HEK293 (cell line): ENCODE results near the gene UBAC2.
A peak's percentile ranks its signal among the peaks of the same experiment; 100 is the strongest.

ENCODE experiments used
- CTCF ChIA-PET: fragments of 350-600 bp; formaldehyde crosslinking; extraction: SDS; loops from one replicate; lab custom pipeline; 2021; ENCODE audit warnings: antibody characterized with exemption; lab: Yijun Ruan, JAX
- POLR2A ChIA-PET: fragments of 300-600 bp; formaldehyde crosslinking; extraction: SDS; loops from one replicate; lab custom pipeline; 2020; ENCODE audit warnings: antibody characterized with exemption, inconsistent platforms; lab: Yijun Ruan, JAX
- H3K27ac ChIP-seq: fragments of 200-500 bp; sonication (Bioruptor generic); 2 replicates; pipeline ENCODE4 v1.5.1; 2014; ENCODE audit warnings: low read depth, low read length, control low read depth, inconsistent platforms; ENCODE audit errors: extremely low read depth
- H3K36me3 ChIP-seq, 2 experiments: fragments of 200-500 bp in 1 of 2; sonication (Bioruptor generic) in 1 of 2; 1 replicate in 1 of 2; 2 replicates in 1 of 2; pipeline ENCODE4 v1.5.1; 2014 to 2017; ENCODE audit warnings: inconsistent platforms in 2 of 2, low read length in 2 of 2; ENCODE audit not compliant: control insufficient read depth in 2 of 2, insufficient read depth in 1 of 2
- H3K4me1 ChIP-seq: fragments of 200-500 bp; sonication (Bioruptor generic); 2 replicates; pipeline ENCODE4 v1.5.1; 2014; ENCODE audit warnings: mild to moderate bottlenecking, low read length, inconsistent platforms; ENCODE audit not compliant: control insufficient read depth, insufficient read depth
- H3K4me3 ChIP-seq: 2 replicates; pipeline ENCODE4 v1.5.1; 2011; ENCODE audit warnings: low read depth, mild to moderate bottlenecking, control low read depth, low read length, moderate library complexity
- H3K9me3 ChIP-seq: fragments of 200-500 bp; sonication (Bioruptor generic); 2 replicates; pipeline ENCODE4 v1.5.1; 2014; ENCODE audit warnings: low read depth, low read length, inconsistent platforms; ENCODE audit not compliant: control insufficient read depth, insufficient read depth
- SCRT2 ChIP-seq: fragments of 450-650 bp; formaldehyde crosslinking; IDR thresholded peaks from 2 replicates; pipeline ENCODE4 v1.5.1; 2016; ENCODE audit warnings: missing biosample characterization, missing genetic modification characterization
- SP2 ChIP-seq: fragments of 450-650 bp; formaldehyde crosslinking; IDR thresholded peaks from 2 replicates; pipeline ENCODE4 v1.5.1; 2016; ENCODE audit warnings: missing biosample characterization, missing genetic modification characterization
- ZBTB20 ChIP-seq: fragments of 450-650 bp; formaldehyde crosslinking; IDR thresholded peaks from 2 replicates; pipeline ENCODE4 v1.5.1; 2016; ENCODE audit warnings: missing biosample characterization, missing genetic modification characterization
- ZBTB48 ChIP-seq: fragments of 450-650 bp; formaldehyde crosslinking; IDR thresholded peaks from 2 replicates; pipeline ENCODE4 v1.5.1; 2016; ENCODE audit warnings: missing biosample characterization, missing genetic modification characterization
- ZNF121 ChIP-seq: fragments of 450-650 bp; formaldehyde crosslinking; IDR thresholded peaks from 2 replicates; pipeline ENCODE4 v1.5.1; 2016; ENCODE audit warnings: missing biosample characterization, missing genetic modification characterization
- ZNF18 ChIP-seq: fragments of 450-650 bp; formaldehyde crosslinking; IDR thresholded peaks from 2 replicates; pipeline ENCODE4 v1.5.1; 2016; ENCODE audit warnings: missing biosample characterization, missing genetic modification characterization
- ZNF280D ChIP-seq: fragments of 450-650 bp; formaldehyde crosslinking; IDR thresholded peaks from 2 replicates; pipeline ENCODE4 v1.5.1; 2016; ENCODE audit warnings: missing biosample characterization, missing genetic modification characterization
- ZNF362 ChIP-seq: fragments of 450-650 bp; formaldehyde crosslinking; IDR thresholded peaks from 2 replicates; pipeline ENCODE4 v1.5.1; 2016; ENCODE audit warnings: missing biosample characterization, missing genetic modification characterization
- ZNF366 ChIP-seq: fragments of 450-650 bp; formaldehyde crosslinking; conservative IDR thresholded peaks from 2 replicates; pipeline ENCODE4 v1.5.1; 2016; ENCODE audit warnings: missing biosample characterization, missing genetic modification characterization
- ZNF394 ChIP-seq: fragments of 450-650 bp; formaldehyde crosslinking; IDR thresholded peaks from 2 replicates; pipeline ENCODE4 v1.5.1; 2016; ENCODE audit warnings: missing biosample characterization, missing genetic modification characterization, mild to moderate bottlenecking, moderate library complexity, borderline replicate concordance
- ZNF473 ChIP-seq: fragments of 450-650 bp; formaldehyde crosslinking; IDR thresholded peaks from 2 replicates; pipeline ENCODE4 v1.5.1; 2017; ENCODE audit warnings: missing biosample characterization, missing genetic modification characterization
- ZNF513 ChIP-seq: fragments of 450-650 bp; IDR thresholded peaks from 2 replicates; pipeline ENCODE4 v1.5.1; 2018; ENCODE audit warnings: missing biosample characterization, missing genetic modification characterization
- ZNF555 ChIP-seq: fragments of 450-650 bp; formaldehyde crosslinking; conservative IDR thresholded peaks from 2 replicates; pipeline ENCODE4 v1.5.1; 2017; ENCODE audit warnings: missing biosample characterization, mild to moderate bottlenecking, missing genetic modification characterization, inconsistent platforms
- ZNF558 ChIP-seq: fragments of 450-650 bp; formaldehyde crosslinking; IDR thresholded peaks from 2 replicates; pipeline ENCODE4 v1.5.1; 2016; ENCODE audit warnings: missing biosample characterization, missing genetic modification characterization
- TF ChIP-seq, protein P1 (sequence below): fragments of 450-650 bp; formaldehyde crosslinking; IDR thresholded peaks from 2 replicates; pipeline ENCODE4 v1.5.1; 2016; ENCODE audit warnings: missing biosample characterization, missing genetic modification characterization
- TF ChIP-seq, protein P2 (sequence below): fragments of 450-650 bp; formaldehyde crosslinking; IDR thresholded peaks from 2 replicates; pipeline ENCODE4 v1.5.1; 2016; ENCODE audit warnings: missing biosample characterization, missing genetic modification characterization

Gene UBAC2

DNA sequence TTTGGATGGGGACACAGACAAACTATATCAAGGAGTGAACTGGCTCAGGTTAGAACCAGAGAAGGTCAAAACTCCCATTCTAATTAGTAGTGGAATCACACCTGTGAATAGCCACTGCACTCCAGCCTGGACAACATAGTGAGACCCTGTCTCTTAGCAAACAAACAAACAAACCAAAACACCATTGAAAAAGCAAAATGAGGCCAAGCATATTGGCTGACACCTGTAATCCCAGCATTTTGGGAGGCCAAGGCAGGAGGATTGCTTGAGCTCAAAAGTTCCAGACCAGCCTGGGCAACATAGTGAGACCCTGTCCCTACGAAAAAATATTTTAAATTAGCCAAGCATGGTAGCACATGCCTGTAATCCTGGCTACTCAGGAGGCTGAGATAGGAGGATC lies 39.1 kb upstream of the UBAC2 start:
- CTCF ChIA-PET, result no interaction called here

DNA sequence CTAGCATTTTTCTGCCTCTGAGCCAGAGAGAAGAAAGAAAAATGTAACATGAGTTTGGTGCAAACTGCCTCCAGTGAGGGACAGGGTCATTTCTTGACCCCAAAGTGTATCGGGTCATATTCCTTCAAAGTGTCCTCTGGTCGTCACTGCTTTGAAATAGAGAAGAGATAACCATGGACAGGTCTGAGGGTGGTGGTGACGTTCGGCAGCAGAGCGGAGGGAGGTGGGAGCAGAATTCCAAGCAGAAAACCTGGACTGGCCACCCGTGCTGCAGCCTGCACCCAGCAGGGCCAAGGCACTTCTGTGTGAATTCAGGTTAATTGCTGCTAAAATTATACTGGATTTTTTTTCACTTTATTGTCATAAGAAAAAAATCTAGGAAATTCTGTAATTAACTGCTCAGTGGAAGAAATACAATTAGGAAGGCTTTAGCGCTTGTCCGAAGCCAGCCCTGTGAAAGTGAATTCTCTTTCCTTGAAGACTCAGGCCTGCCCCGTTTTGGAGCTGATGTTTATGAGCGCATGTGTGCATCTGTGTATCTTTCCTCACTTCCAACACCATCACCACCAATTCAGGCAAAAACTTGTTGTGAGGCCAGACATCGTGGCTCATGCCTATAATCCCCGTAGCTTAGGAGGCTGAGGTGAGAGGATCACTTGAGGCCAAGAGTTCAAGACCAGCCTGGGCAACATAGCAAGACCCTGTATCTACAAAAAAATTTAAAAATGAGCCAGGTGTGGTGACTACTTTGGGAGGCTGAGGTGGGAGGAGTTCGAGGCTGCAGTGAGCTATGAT lies 37.9 kb upstream of the UBAC2 start:
- Histone ChIP-seq H3K9me3 (no peaks in the 10 kb centered on the region), H3K27ac (no peak overlapping the region), H3K4me3 (no peak overlapping the region), H3K4me1 (no peaks in the 10 kb centered on the region), H3K36me3 (no peaks in the 10 kb centered on the region)
- ChIA-PET POLR2A (no interaction called here), CTCF (interaction anchor here (1.1 to 1.9 kb wide), 2 partner anchors 14 to 275 kb away, joined by 3 to 9 read pairs; no protein-coding TSS in a partner anchor)
- TF ChIP-seq, protein P1, sequence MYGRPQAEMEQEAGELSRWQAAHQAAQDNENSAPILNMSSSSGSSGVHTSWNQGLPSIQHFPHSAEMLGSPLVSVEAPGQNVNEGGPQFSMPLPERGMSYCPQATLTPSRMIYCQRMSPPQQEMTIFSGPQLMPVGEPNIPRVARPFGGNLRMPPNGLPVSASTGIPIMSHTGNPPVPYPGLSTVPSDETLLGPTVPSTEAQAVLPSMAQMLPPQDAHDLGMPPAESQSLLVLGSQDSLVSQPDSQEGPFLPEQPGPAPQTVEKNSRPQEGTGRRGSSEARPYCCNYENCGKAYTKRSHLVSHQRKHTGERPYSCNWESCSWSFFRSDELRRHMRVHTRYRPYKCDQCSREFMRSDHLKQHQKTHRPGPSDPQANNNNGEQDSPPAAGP (tag by site-specific recombination), result no peak
- TF ChIP-seq ZNF513 (tag by site-specific recombination), result no peak
- TF ChIP-seq, protein P2, sequence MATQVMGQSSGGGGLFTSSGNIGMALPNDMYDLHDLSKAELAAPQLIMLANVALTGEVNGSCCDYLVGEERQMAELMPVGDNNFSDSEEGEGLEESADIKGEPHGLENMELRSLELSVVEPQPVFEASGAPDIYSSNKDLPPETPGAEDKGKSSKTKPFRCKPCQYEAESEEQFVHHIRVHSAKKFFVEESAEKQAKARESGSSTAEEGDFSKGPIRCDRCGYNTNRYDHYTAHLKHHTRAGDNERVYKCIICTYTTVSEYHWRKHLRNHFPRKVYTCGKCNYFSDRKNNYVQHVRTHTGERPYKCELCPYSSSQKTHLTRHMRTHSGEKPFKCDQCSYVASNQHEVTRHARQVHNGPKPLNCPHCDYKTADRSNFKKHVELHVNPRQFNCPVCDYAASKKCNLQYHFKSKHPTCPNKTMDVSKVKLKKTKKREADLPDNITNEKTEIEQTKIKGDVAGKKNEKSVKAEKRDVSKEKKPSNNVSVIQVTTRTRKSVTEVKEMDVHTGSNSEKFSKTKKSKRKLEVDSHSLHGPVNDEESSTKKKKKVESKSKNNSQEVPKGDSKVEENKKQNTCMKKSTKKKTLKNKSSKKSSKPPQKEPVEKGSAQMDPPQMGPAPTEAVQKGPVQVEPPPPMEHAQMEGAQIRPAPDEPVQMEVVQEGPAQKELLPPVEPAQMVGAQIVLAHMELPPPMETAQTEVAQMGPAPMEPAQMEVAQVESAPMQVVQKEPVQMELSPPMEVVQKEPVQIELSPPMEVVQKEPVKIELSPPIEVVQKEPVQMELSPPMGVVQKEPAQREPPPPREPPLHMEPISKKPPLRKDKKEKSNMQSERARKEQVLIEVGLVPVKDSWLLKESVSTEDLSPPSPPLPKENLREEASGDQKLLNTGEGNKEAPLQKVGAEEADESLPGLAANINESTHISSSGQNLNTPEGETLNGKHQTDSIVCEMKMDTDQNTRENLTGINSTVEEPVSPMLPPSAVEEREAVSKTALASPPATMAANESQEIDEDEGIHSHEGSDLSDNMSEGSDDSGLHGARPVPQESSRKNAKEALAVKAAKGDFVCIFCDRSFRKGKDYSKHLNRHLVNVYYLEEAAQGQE (tag by site-specific recombination), result no peak
- TF ChIP-seq ZBTB48 (tag by site-specific recombination), result no peak
- no peak for TF ChIP-seq ZNF280D (tag by site-specific recombination)
- TF ChIP-seq ZNF362 (tag by site-specific recombination), result no peak
- no peak for TF ChIP-seq ZNF555
- no peak for TF ChIP-seq SCRT2 (tag by site-specific recombination)
- TF ChIP-seq ZNF394 (tag by site-specific recombination), result no peak
- TF ChIP-seq ZNF558 (tag by site-specific recombination), result no peak
- no peak for TF ChIP-seq ZNF18 (tag by site-specific recombination)
- no peak for TF ChIP-seq ZNF366 (tag by site-specific recombination)

More for the DNA sequence above, 39.1 kb upstream of the UBAC2 start:
- no peaks in the 10 kb centered on the region for H3K9me3 ChIP-seq
- no peak overlapping the region for H3K4me3 ChIP-seq
- no peak overlapping the region for H3K27ac ChIP-seq
- TF ChIP-seq ZNF473 (tag by site-specific recombination), result no peak
- peak; percentile 88 for TF ChIP-seq ZNF121
- TF ChIP-seq SP2 (tag by site-specific recombination), result no peak
- TF ChIP-seq ZBTB20 (tag by site-specific recombination), result no peak
- no peaks in the 10 kb centered on the region for H3K36me3 ChIP-seq
- H3K4me1 ChIP-seq, result no peaks in the 10 kb centered on the region
- POLR2A ChIA-PET, result no interaction called here
